Stimulated activated CD8-positive, alpha-beta memory T cell treated with anti-CD3 and anti-CD28 coated beads, Interleukin-15, amount 100 ng/mL, for 4 hours (primary cell): Measurements from ENCODE around the gene BCDIN3D.

ENCODE experiments used
- DNase-seq, 2 donors: peaks; one replicate each; pipeline ENCODE4 v3.0.0-alpha.2; 2020; ENCODE audit warnings: low read depth in 2 of 2

Gene BCDIN3D

GRCh38 chr12:49823350-49823749 is 19.6 kb downstream of the BCDIN3D start:
- DNase-seq = no peak

- DNase-seq = no peak
Observed at GRCh38 chr12:49821373-49822287, 21.3 kb downstream of the BCDIN3D start.

GRCh38 chr12:49819786-49820185 is 23.1 kb downstream of the BCDIN3D start:
- no peak for DNase-seq

GRCh38 chr12:49818241-49818895 is 24.5 kb downstream of the BCDIN3D start:
- DNase-seq = no peak

- no peak for DNase-seq
Observed at GRCh38 chr12:49813131-49813530, 29.8 kb downstream of the BCDIN3D start.

- DNase-seq = no peak
Observed at GRCh38 chr12:49811961-49812401, 30.9 kb downstream of the BCDIN3D start.

GRCh38 chr12:49811136-49811535 is 31.8 kb downstream of the BCDIN3D start:
- no peak for DNase-seq

- DNase-seq = no peak
Observed at GRCh38 chr12:49809906-49810389, 33.0 kb downstream of the BCDIN3D start.

- DNase-seq = no peak
Observed at GRCh38 chr12:49809381-49809905, 33.5 kb downstream of the BCDIN3D start.

- DNase-seq = no peak
Observed at GRCh38 chr12:49808686-49809380, 34.1 kb downstream of the BCDIN3D start.

GRCh38 chr12:49807991-49808580 is 34.8 kb downstream of the BCDIN3D start:
- DNase-seq = no peak

GRCh38 chr12:49806877-49807276 is 36.0 kb downstream of the BCDIN3D start:
- DNase-seq = no peak

- no peak for DNase-seq
Observed at GRCh38 chr12:49806321-49806813, 36.5 kb downstream of the BCDIN3D start.

GRCh38 chr12:49805409-49805808 is 37.5 kb downstream of the BCDIN3D start:
- DNase-seq = no peak

- DNase-seq = no peak
Observed at GRCh38 chr12:49804821-49805220, 38.1 kb downstream of the BCDIN3D start.

- no peak for DNase-seq
Observed at GRCh38 chr12:49803693-49804450, 39.0 kb downstream of the BCDIN3D start.

- no peak for DNase-seq
Observed at GRCh38 chr12:49801141-49802063, 41.5 kb downstream of the BCDIN3D start.

- DNase-seq = no peak
Observed at GRCh38 chr12:49800421-49801140, 42.3 kb downstream of the BCDIN3D start.

GRCh38 chr12:49798934-49799333 is 44.0 kb downstream of the BCDIN3D start:
- DNase-seq = no peak
